ENCODE measurements around the gene SIVA1. TPM values are rescaled to one million over a fixed set of nuclear protein-coding genes. Genes with fewer than 3 reads are reported as not detected.

Gene SIVA1
- total and polyA plus RNA-seq, 7 experiments from 2014 or later = 61.4 to 276 (median 91.6) TPM

- peak within 1 kb of the TSS; percentile 70 for H3K27ac ChIP-seq (ENCODE audit: low read depth, low read length)
- intact Hi-C loops (cut with micrococcal nuclease) = loop anchor here (1.0 to 2.0 kb wide), 6 partner anchors 25 to 220 kb away; partner anchors contain the start of genes CDCA4 (in 1 of the 2) and CEP170B (in 1 of the 2)
- peaks cover 18 to 25% of the 10 kb centered on the region in 2 donors for H3K4me1 ChIP-seq (ENCODE audit: control insufficient read depth in 2 of 2, insufficient read depth in 2 of 2, low read length in 2 of 2)
- Mint-ChIP-seq H3K36me3 (no peaks in the 10 kb centered on the region), H3K4me1 (peaks cover 15 to 47% (median 32%) of the 10 kb centered on the region in 7 donors), H3K27ac (peak within 1 kb of the TSS; percentile 32 to 94 (median 88)), H3K9me3 (no peaks in the 10 kb centered on the region), H3K27me3 (peaks cover 0 to 2% (median 0%) of the 10 kb centered on the region in 5 donors), H3K4me3 (peak within 1 kb of the TSS; percentile 77 to 91 (median 84))
- ChIA-PET POLR2A (interaction anchor here (0.8 to 2.3 kb wide), 10 partner anchors 13 to 135 kb away, joined by 3 to 24 read pairs (median 4); partner anchors contain the start of gene SIVA1), CTCF (interaction anchor here (1.7 to 1.9 kb wide), 2 partner anchors 25 to 32 kb away, joined by 4 read pairs; no protein-coding TSS in a partner anchor)
- no peaks in the 10 kb centered on the region for H3K36me3 ChIP-seq (ENCODE audit: control insufficient read depth in 2 of 3, insufficient read depth in 3 of 3, low read length in 3 of 3)
- H3K9me3 ChIP-seq (ENCODE audit: control insufficient read depth in 2 of 3, low read length in 3 of 3) = no peaks in the 10 kb centered on the region
- peak within 1 kb of the TSS; percentile 77 for H3K4me3 ChIP-seq (ENCODE audit: low read length)
- ATAC-seq (peak; percentile 60), DNase-seq (peak; percentile 64 to 79 (median 69))
- H3K27me3 ChIP-seq (ENCODE audit: control insufficient read depth in 2 of 2, insufficient read depth in 2 of 2, low read length in 2 of 2) = no peaks in the 10 kb centered on the region
These were observed 48.0 kb downstream of the SIVA1 start, which contains the start of gene ZBTB42 for GRCh38 chr14:104800771-104801519. Gene ZBTB42, plus strand, starts transcription at chr14:104801101. Its CDS starts 97 bp downstream, at chr14:104801198.

GRCh38 chr14:104801520-104802393 lies 48.8 kb downstream of the SIVA1 start:
- H3K27me3 ChIP-seq (ENCODE audit: control insufficient read depth in 2 of 2, insufficient read depth in 2 of 2, low read length in 2 of 2) = no peaks in the 10 kb centered on the region
- ChIA-PET CTCF (interaction anchor here (0.6 to 1.9 kb wide), 3 partner anchors 24 to 33 kb away, joined by 3 to 4 read pairs (median 4); no protein-coding TSS in a partner anchor), POLR2A (interaction anchor here (1.0 to 2.3 kb wide), 7 partner anchors 13 to 49 kb away, joined by 3 to 24 read pairs (median 7); partner anchors contain the start of gene SIVA1)
- peak overlapping the region in 6 of 9 donors; percentile 41 to 83 (median 70) for H3K27ac Mint-ChIP-seq
- ATAC-seq (no peak), DNase-seq (no peak)
- intact Hi-C loops (cut with micrococcal nuclease) = loop anchor here in 1 of 2 donors (2.0 kb wide), 1 partner anchor 63 kb away; the partner anchor contains the start of gene CEP170B
- H3K36me3 ChIP-seq (ENCODE audit: control insufficient read depth in 2 of 3, insufficient read depth in 3 of 3, low read length in 3 of 3) = no peaks in the 10 kb centered on the region
- peaks cover 15 to 20% of the 10 kb centered on the region in 2 donors for H3K4me1 ChIP-seq (ENCODE audit: control insufficient read depth in 2 of 2, insufficient read depth in 2 of 2, low read length in 2 of 2)
- peaks cover 0 to 5% (median 0%) of the 10 kb centered on the region in 11 donors for H3K9me3 Mint-ChIP-seq
- peaks cover 0 to 2% (median 0%) of the 10 kb centered on the region in 5 donors for H3K27me3 Mint-ChIP-seq
- peak overlapping the region; percentile 77 for H3K4me3 ChIP-seq (ENCODE audit: low read length)
- H3K4me3 Mint-ChIP-seq = peak overlapping the region; percentile 77 to 91 (median 84)
- H3K36me3 Mint-ChIP-seq = no peaks in the 10 kb centered on the region
- H3K27ac ChIP-seq (ENCODE audit: low read depth, low read length) = peak overlapping the region; percentile 67
- H3K4me1 Mint-ChIP-seq = peaks cover 14 to 39% (median 25%) of the 10 kb centered on the region in 7 donors
- no peaks in the 10 kb centered on the region for H3K9me3 ChIP-seq (ENCODE audit: control insufficient read depth in 2 of 3, low read length in 3 of 3)

- H3K27me3 ChIP-seq (ENCODE audit: control insufficient read depth in 2 of 2, insufficient read depth in 2 of 2, low read length in 2 of 2) = no peaks in the 10 kb centered on the region
- Mint-ChIP-seq H3K27ac (peak overlapping the region in 2 of 9 donors; percentile 21 to 43), H3K9me3 (peaks cover 0 to 5% (median 0%) of the 10 kb centered on the region in 11 donors), H3K4me1 (peaks cover 14 to 36% (median 24%) of the 10 kb centered on the region in 7 donors), H3K36me3 (peaks cover 0 to 2% (median 0%) of the 10 kb centered on the region in 5 donors), H3K4me3 (peak overlapping the region in 9 of 10 donors; percentile 29 to 90 (median 51)), H3K27me3 (peaks cover 0 to 2% (median 0%) of the 10 kb centered on the region in 5 donors)
- DNase-seq (no peak), ATAC-seq (no peak)
- no peak overlapping the region for H3K27ac ChIP-seq (ENCODE audit: low read depth, low read length)
- intact Hi-C loops (cut with micrococcal nuclease) = no loop called here
- peaks cover 15 to 20% of the 10 kb centered on the region in 2 donors for H3K4me1 ChIP-seq (ENCODE audit: control insufficient read depth in 2 of 2, insufficient read depth in 2 of 2, low read length in 2 of 2)
- CTCF ChIA-PET = interaction anchor here (0.6 to 1.9 kb wide), 3 partner anchors 23 to 34 kb away, joined by 3 to 4 read pairs (median 4); no protein-coding TSS in a partner anchor
- H3K36me3 ChIP-seq (ENCODE audit: control insufficient read depth in 2 of 3, insufficient read depth in 3 of 3, low read length in 3 of 3) = no peaks in the 10 kb centered on the region
- H3K4me3 ChIP-seq (ENCODE audit: low read length) = no peak overlapping the region
- POLR2A ChIA-PET = interaction anchor here (2.3 kb wide), 2 partner anchors 17 to 50 kb away, joined by 13 to 24 read pairs; partner anchors contain the start of gene SIVA1
- no peaks in the 10 kb centered on the region for H3K9me3 ChIP-seq (ENCODE audit: control insufficient read depth in 2 of 3, low read length in 3 of 3)
These were observed 49.6 kb downstream of the SIVA1 start for GRCh38 chr14:104802394-104803184.

GRCh38 chr14:104803280-104803911 lies 50.4 kb downstream of the SIVA1 start:
- H3K27me3 ChIP-seq (ENCODE audit: control insufficient read depth in 2 of 2, insufficient read depth in 2 of 2, low read length in 2 of 2) = no peaks in the 10 kb centered on the region
- ATAC-seq (no peak), DNase-seq (no peak)
- H3K9me3 Mint-ChIP-seq = peaks cover 0 to 5% (median 0%) of the 10 kb centered on the region in 11 donors
- peaks cover 14 to 36% (median 24%) of the 10 kb centered on the region in 7 donors for H3K4me1 Mint-ChIP-seq
- H3K4me3 ChIP-seq (ENCODE audit: low read length) = no peak overlapping the region
- no peaks in the 10 kb centered on the region for H3K9me3 ChIP-seq (ENCODE audit: control insufficient read depth in 2 of 3, low read length in 3 of 3)
- intact Hi-C loops (cut with micrococcal nuclease) = no loop called here
- H3K27ac ChIP-seq (ENCODE audit: low read depth, low read length) = no peak overlapping the region
- ChIA-PET POLR2A (no interaction called here), CTCF (interaction anchor here (1.2 kb wide), 1 partner anchor 22 kb away, joined by 3 read pairs; no protein-coding TSS in a partner anchor)
- peak overlapping the region in 1 of 10 donors; percentile 59 for H3K4me3 Mint-ChIP-seq
- peaks cover 0 to 2% (median 0%) of the 10 kb centered on the region in 5 donors for H3K36me3 Mint-ChIP-seq
- H3K36me3 ChIP-seq (ENCODE audit: control insufficient read depth in 2 of 3, insufficient read depth in 3 of 3, low read length in 3 of 3) = no peaks in the 10 kb centered on the region
- H3K4me1 ChIP-seq (ENCODE audit: control insufficient read depth in 2 of 2, insufficient read depth in 2 of 2, low read length in 2 of 2) = peaks cover 15 to 20% of the 10 kb centered on the region in 2 donors
- peaks cover 0 to 2% (median 0%) of the 10 kb centered on the region in 5 donors for H3K27me3 Mint-ChIP-seq
- no peak overlapping the region for H3K27ac Mint-ChIP-seq

GRCh38 chr14:104803912-104804410 lies 51.0 kb downstream of the SIVA1 start:
- Mint-ChIP-seq H3K27ac (no peak overlapping the region), H3K36me3 (peaks cover 0 to 2% (median 0%) of the 10 kb centered on the region in 5 donors), H3K4me3 (peak overlapping the region in 1 of 10 donors; percentile 59), H3K9me3 (peaks cover 0 to 5% (median 0%) of the 10 kb centered on the region in 11 donors), H3K4me1 (peaks cover 13 to 31% (median 20%) of the 10 kb centered on the region in 7 donors), H3K27me3 (peaks cover 0 to 2% (median 0%) of the 10 kb centered on the region in 5 donors)
- Histone ChIP-seq H3K9me3 (ENCODE audit: control insufficient read depth in 2 of 3, low read length in 3 of 3) (no peaks in the 10 kb centered on the region), H3K4me1 (ENCODE audit: control insufficient read depth in 2 of 2, insufficient read depth in 2 of 2, low read length in 2 of 2) (peaks cover 15 to 20% of the 10 kb centered on the region in 2 donors), H3K27ac (ENCODE audit: low read depth, low read length) (no peak overlapping the region), H3K36me3 (ENCODE audit: control insufficient read depth in 2 of 3, insufficient read depth in 3 of 3, low read length in 3 of 3) (no peaks in the 10 kb centered on the region), H3K4me3 (ENCODE audit: low read length) (no peak overlapping the region), H3K27me3 (ENCODE audit: control insufficient read depth in 2 of 2, insufficient read depth in 2 of 2, low read length in 2 of 2) (no peaks in the 10 kb centered on the region)
- ATAC-seq (no peak), DNase-seq (no peak)
- intact Hi-C loops (cut with micrococcal nuclease) = no loop called here
- CTCF ChIA-PET = interaction anchor here (1.2 kb wide), 1 partner anchor 22 kb away, joined by 3 read pairs; no protein-coding TSS in a partner anchor
- POLR2A ChIA-PET = interaction anchor here (0.7 kb wide), 1 partner anchor 15 kb away, joined by 3 read pairs; no protein-coding TSS in a partner anchor

Measured in naive thymus-derived CD4-positive, alpha-beta T cell (primary cell).